Large intestine (tissue), 3 donors: ENCODE measurements around the gene ZNRF3. TPM values are rescaled to one million over a fixed set of nuclear protein-coding genes. Genes with fewer than 3 reads are reported as not detected.
"Not testable (repeated sequence)": the region's sequence is repeated elsewhere in the genome, so short reads cannot be mapped to it uniquely, and the experiment has no call there.

Experiments used
- DNase-seq, 2 donors: peaks; one replicate each; pipeline versions ENCODE4 v3.0.0 to v3.0.0-alpha.2; 2013
- H3K27ac ChIP-seq: one replicate; pipeline ENCODE4 v1.5.1; 2013; ENCODE audit warnings: low read length
- H3K27me3 ChIP-seq: 2 replicates; pipeline ENCODE4 v1.6.1; 2013; ENCODE audit warnings: low read length; ENCODE audit not compliant: control insufficient read depth, insufficient read depth
- H3K36me3 ChIP-seq: 2 replicates; pipeline ENCODE4 v1.6.1; 2013; ENCODE audit warnings: low read length; ENCODE audit not compliant: control insufficient read depth, insufficient read depth
- H3K4me1 ChIP-seq: one replicate; pipeline ENCODE4 v1.6.1; 2013; ENCODE audit warnings: low read length; ENCODE audit not compliant: control insufficient read depth, insufficient read depth
- H3K4me3 ChIP-seq: one replicate; pipeline ENCODE4 v1.5.1; 2013; ENCODE audit warnings: low read length
- H3K9me3 ChIP-seq: one replicate; pipeline ENCODE4 v1.6.1; 2013; ENCODE audit warnings: mild to moderate bottlenecking, low read depth, low read length, moderate library complexity; ENCODE audit not compliant: control insufficient read depth
- WGBS: methylation state at CpG from one replicate; pipeline ENCODE4 v1.1.5; 2013; ENCODE audit warnings: low lambda C conversion rate; ENCODE audit not compliant: insufficient coverage; 5-methylcytosine and 5-hydroxymethylcytosine counted together
- polyA plus RNA-seq: library from polyadenylated mRNA; unstranded; fragments of 120-200 nt; gene quantifications from one replicate; pipeline ENCODE4 v1.2.1, GENCODE V29; 2013

Gene ZNRF3
- polyA plus RNA-seq, 1 donor: 8.2 TPM

GRCh38 chr22:28939932-28940331 lies 56.6 kb downstream of the ZNRF3 start:
- Histone ChIP-seq H3K27ac (no peak overlapping the region), H3K4me1 (peaks cover 35% of the 10 kb centered on the region), H3K9me3 (no peaks in the 10 kb centered on the region), H3K27me3 (no peaks in the 10 kb centered on the region), H3K4me3 (no peak overlapping the region), H3K36me3 (no peaks in the 10 kb centered on the region)
- DNase-seq: no peak
- WGBS: 88% methylated on average over 1 of the region's 2 CpGs

- WGBS: 60% methylated on average over 1 of the region's 5 CpGs
- H3K4me3 ChIP-seq: no peak overlapping the region
- no peaks in the 10 kb centered on the region for H3K36me3 ChIP-seq
- H3K4me1 ChIP-seq: peaks cover 30% of the 10 kb centered on the region
- no peak for DNase-seq
- no peak overlapping the region for H3K27ac ChIP-seq
- no peaks in the 10 kb centered on the region for H3K9me3 ChIP-seq
- no peaks in the 10 kb centered on the region for H3K27me3 ChIP-seq
Observed at GRCh38 chr22:28940441-28940840, 57.1 kb downstream of the ZNRF3 start.

DNA sequence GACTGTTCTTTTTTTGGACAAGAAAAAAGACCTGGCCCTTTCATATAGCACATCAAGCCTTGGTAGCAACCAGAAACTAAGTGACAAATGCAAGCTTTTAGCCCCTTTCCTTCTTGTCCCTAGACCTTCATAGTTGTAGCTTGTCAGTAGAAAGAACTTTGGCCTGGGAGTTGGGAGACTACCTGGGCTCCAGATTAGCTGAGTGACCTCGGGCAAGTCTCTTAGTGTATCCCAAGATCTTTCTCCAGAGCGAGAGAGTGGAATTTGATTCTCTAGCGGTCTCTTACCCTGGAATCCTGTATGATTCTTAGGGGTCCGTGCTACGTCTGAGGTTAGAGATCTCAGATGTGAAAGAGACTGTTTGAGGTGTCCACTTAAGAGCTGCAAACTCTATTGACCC lies 59.0 kb downstream of the ZNRF3 start:
- H3K4me3 ChIP-seq: no peak overlapping the region
- H3K27ac ChIP-seq: peak overlapping the region; percentile 11
- WGBS: no CpG with 5 or more reads among the region's 5 CpGs
- H3K27me3 ChIP-seq: no peaks in the 10 kb centered on the region
- peak in 1 of 2 donors; percentile 53 for DNase-seq
- no peaks in the 10 kb centered on the region for H3K36me3 ChIP-seq
- H3K4me1 ChIP-seq: peaks cover 26% of the 10 kb centered on the region
- H3K9me3 ChIP-seq: peaks cover 9% of the 10 kb centered on the region

GRCh38 chr22:28942801-28943500 lies 59.6 kb downstream of the ZNRF3 start:
- 60% methylated on average over 1 of the region's 7 CpGs for WGBS

DNA sequence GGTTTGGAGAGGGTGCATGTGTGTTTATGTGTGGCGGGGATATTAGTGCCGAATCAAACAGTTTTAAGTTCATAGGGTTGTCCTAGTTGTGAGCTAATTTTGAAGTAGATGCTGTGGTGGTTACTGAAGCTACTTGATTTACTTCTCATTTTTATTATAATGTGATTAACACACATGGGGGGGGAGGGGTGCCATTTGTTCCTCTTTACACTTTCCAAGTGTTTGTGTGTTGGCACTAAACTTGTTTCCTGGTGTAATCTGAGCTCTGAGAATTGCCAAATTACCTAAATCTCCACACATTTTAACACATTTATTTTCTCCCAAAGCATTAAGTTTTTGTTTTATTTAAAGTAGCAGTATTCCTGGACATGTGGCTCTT lies 60.1 kb downstream of the ZNRF3 start:
- WGBS: no CpG with 5 or more reads among the region's 2 CpGs
- DNase-seq: no peak
- Histone ChIP-seq H3K27me3 (no peaks in the 10 kb centered on the region), H3K4me1 (peaks cover 33% of the 10 kb centered on the region), H3K27ac (no peak overlapping the region), H3K36me3 (no peaks in the 10 kb centered on the region), H3K4me3 (no peak overlapping the region), H3K9me3 (peaks cover 14% of the 10 kb centered on the region)

More at GRCh38 chr22:28942801-28943500, 59.6 kb downstream of the ZNRF3 start:
- peak overlapping the region; percentile 11 for H3K27ac ChIP-seq
- peaks cover 14% of the 10 kb centered on the region for H3K9me3 ChIP-seq
- peaks cover 29% of the 10 kb centered on the region for H3K4me1 ChIP-seq
- DNase-seq: no peak
- no peaks in the 10 kb centered on the region for H3K36me3 ChIP-seq
- no peaks in the 10 kb centered on the region for H3K27me3 ChIP-seq
- H3K4me3 ChIP-seq: no peak overlapping the region

DNA sequence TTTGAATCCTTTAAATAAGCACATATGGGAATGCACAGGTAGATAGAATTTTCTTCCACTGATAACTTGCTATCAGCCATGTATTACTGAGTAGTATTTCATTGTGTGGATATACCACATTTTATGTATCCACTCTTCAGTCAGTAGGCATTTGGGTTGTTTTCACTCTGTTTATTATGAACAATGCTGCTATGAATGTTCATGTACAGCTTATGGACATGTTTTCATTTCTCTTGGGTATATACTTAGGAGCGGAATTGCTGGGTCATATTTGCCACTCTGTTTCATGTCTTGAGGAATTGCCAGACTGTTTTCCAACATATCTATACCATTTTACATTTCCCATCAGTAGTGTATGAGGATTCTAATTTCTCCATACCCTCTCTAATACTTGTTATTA lies 63.8 kb downstream of the ZNRF3 start:
- peaks cover 30% of the 10 kb centered on the region for H3K4me1 ChIP-seq
- H3K9me3 ChIP-seq: peaks cover 14% of the 10 kb centered on the region
- WGBS: no CpG with 5 or more reads among the region's 1 CpG

GRCh38 chr22:28948424-28948823 lies 65.1 kb downstream of the ZNRF3 start:
- Histone ChIP-seq H3K4me3 (no peak overlapping the region), H3K27ac (peak overlapping the region; percentile 63), H3K27me3 (no peaks in the 10 kb centered on the region), H3K36me3 (no peaks in the 10 kb centered on the region), H3K4me1 (peaks cover 30% of the 10 kb centered on the region), H3K9me3 (peaks cover 14% of the 10 kb centered on the region)
- peak; percentile 38 to 76 for DNase-seq
- WGBS: no CpG with 5 or more reads among the region's 1 CpG

More for the DNA sequence above, 63.8 kb downstream of the ZNRF3 start:
- DNase-seq: no peak
- no peak overlapping the region for H3K27ac ChIP-seq
- H3K36me3 ChIP-seq: no peaks in the 10 kb centered on the region
- H3K27me3 ChIP-seq: no peaks in the 10 kb centered on the region
- H3K4me3 ChIP-seq: no peak overlapping the region

DNA sequence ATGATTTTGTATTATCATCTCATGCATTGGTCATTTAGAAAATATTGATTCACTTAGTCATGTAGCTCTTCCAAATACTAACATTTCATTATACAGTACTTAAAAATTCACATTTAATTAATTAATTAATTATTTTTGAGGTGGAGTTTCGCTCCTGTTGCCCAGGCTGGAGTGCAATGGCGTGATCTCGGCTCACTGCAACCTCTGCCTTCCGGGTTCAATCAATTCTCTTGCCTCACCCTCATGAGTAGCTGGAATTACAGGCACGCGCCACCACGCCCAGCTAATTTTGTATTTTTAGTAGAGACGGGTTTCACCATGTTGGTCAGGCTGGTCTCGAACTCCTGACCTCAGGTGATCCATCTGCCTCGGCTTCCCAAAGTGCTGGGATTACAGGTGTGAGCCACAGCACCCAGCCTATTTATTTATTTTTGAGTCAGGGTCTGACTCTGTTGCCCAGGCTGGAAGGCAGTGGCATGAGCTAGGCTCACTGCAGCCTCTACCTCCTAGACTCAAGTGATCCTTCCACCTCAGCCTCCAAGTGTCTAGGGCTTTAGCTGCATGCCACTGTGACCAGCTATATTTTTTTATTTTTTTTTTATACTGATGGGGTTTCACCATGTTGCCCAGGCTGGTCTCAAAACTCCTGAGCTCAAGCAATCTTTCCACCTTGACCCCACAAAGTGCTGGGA lies 65.6 kb downstream of the ZNRF3 start:
- DNase-seq, H3K4me3 ChIP-seq: not testable (repeated sequence)

GRCh38 chr22:28949788-28950187 lies 66.4 kb downstream of the ZNRF3 start:
- Histone ChIP-seq H3K4me1 (peaks cover 30% of the 10 kb centered on the region), H3K4me3 (no peak overlapping the region), H3K36me3 (no peaks in the 10 kb centered on the region), H3K27me3 (no peaks in the 10 kb centered on the region), H3K27ac (no peak overlapping the region), H3K9me3 (peaks cover 14% of the 10 kb centered on the region)
- DNase-seq: peak in 1 of 2 donors; percentile 27
- 72% methylated on average over 5 of the region's 5 CpGs for WGBS

More for the DNA sequence above, 65.6 kb downstream of the ZNRF3 start:
- Histone ChIP-seq H3K27ac (peak overlapping the region; percentile 63), H3K4me1 (peaks cover 30% of the 10 kb centered on the region), H3K9me3 (peaks cover 14% of the 10 kb centered on the region)
- not testable (repeated sequence) for H3K27me3 ChIP-seq, H3K36me3 ChIP-seq
- 60% methylated on average over 1 of the region's 10 CpGs for WGBS

- H3K4me1 ChIP-seq: peaks cover 30% of the 10 kb centered on the region
- no peaks in the 10 kb centered on the region for H3K36me3 ChIP-seq
- peaks cover 14% of the 10 kb centered on the region for H3K9me3 ChIP-seq
- WGBS: no CpG with 5 or more reads among the region's 7 CpGs
- H3K27ac ChIP-seq: no peak overlapping the region
- no peak for DNase-seq
- H3K27me3 ChIP-seq: no peaks in the 10 kb centered on the region
- H3K4me3 ChIP-seq: no peak overlapping the region
Observed at GRCh38 chr22:28950617-28951411, 67.4 kb downstream of the ZNRF3 start.
